GM23338 (cell line): ENCODE results near the gene XRN1. TPM values are rescaled to one million over a fixed set of nuclear protein-coding genes. Genes with fewer than 3 reads are reported as not detected.
A peak's percentile ranks its signal among the peaks of the same experiment; 100 is the strongest.

ENCODE experiments used
- ATAC-seq: fragments of 200-7000 bp; cut with Tn5 transposase; 3 replicates; pipeline ENCODE4 v1.9.1; 2020
- DNase-seq: peaks from one replicate; pipeline ENCODE4 v3.0.0-alpha.2; 2015; ENCODE audit warnings: low spot score
- H2AFZ ChIP-seq: fragments of 200-600 bp; sonication (generic); 2 replicates; pipeline ENCODE4 v1.8.0; 2016; ENCODE audit warnings: antibody characterized with exemption, mild to moderate bottlenecking, moderate library complexity
- H3F3A ChIP-seq: fragments of 200-600 bp; sonication (generic); replicated peaks from 2 replicates; pipeline ENCODE4 v1.8.0; 2017; ENCODE audit warnings: antibody characterized with exemption, mixed run types, low read depth
- H3K27ac ChIP-seq: fragments of 200-600 bp; sonication (generic); 2 replicates; pipeline ENCODE4 v1.6.1; 2016; ENCODE audit warnings: low read depth
- H3K27me3 ChIP-seq: fragments of 200-600 bp; sonication (generic); 2 replicates; pipeline ENCODE4 v1.8.0; 2016; ENCODE audit warnings: mild to moderate bottlenecking, mixed run types, moderate library complexity; ENCODE audit not compliant: insufficient read depth
- H3K36me3 ChIP-seq: fragments of 200-600 bp; sonication (generic); 2 replicates; pipeline ENCODE4 v1.8.0; 2016; ENCODE audit warnings: mild to moderate bottlenecking; ENCODE audit not compliant: insufficient read depth
- H3K4me1 ChIP-seq: fragments of 200-600 bp; sonication (generic); 2 replicates; pipeline ENCODE4 v1.8.0; 2016; ENCODE audit warnings: mild to moderate bottlenecking, moderate library complexity; ENCODE audit not compliant: insufficient read depth
- H3K4me2 ChIP-seq: fragments of 200-600 bp; sonication (generic); 2 replicates; pipeline ENCODE4 v1.7.1; 2017; ENCODE audit warnings: mixed run types
- H3K4me3 ChIP-seq: fragments of 200-600 bp; sonication (generic); 2 replicates; pipeline ENCODE4 v1.6.1; 2016; ENCODE audit warnings: mixed run types
- H3K79me2 ChIP-seq: fragments of 200-600 bp; sonication (generic); replicated peaks from 2 replicates; pipeline ENCODE4 v1.8.0; 2017; ENCODE audit warnings: mild to moderate bottlenecking; ENCODE audit not compliant: insufficient read depth
- H3K9me2 ChIP-seq: fragments of 200-600 bp; sonication (generic); 2 replicates; pipeline ENCODE4 v1.8.0; 2017; ENCODE audit not compliant: insufficient read depth
- H4K20me1 ChIP-seq: fragments of 200-600 bp; sonication (generic); replicated peaks from 2 replicates; pipeline ENCODE4 v1.8.0; 2017; ENCODE audit warnings: mild to moderate bottlenecking; ENCODE audit not compliant: insufficient read depth
- H3K27ac Mint-ChIP-seq: 2 replicates; pipeline ENCODE4 v1.8.0; 2020; ENCODE audit warnings: inconsistent platforms, mild to moderate bottlenecking, moderate library complexity, mixed read lengths
- H3K27me3 Mint-ChIP-seq: 3 replicates; pipeline ENCODE4 v1.8.0; 2022; ENCODE audit warnings: low read depth, mild to moderate bottlenecking, moderate library complexity, mixed read lengths, inconsistent platforms; ENCODE audit not compliant: insufficient read depth, poor library complexity
- H3K36me3 Mint-ChIP-seq: 3 replicates; pipeline ENCODE4 v1.8.0; 2021; ENCODE audit warnings: low read depth, mild to moderate bottlenecking, inconsistent platforms, moderate library complexity, mixed read lengths
- H3K4me1 Mint-ChIP-seq: 3 replicates; pipeline ENCODE4 v1.8.0; 2020; ENCODE audit warnings: mild to moderate bottlenecking, inconsistent platforms, mixed read lengths
- H3K4me3 Mint-ChIP-seq: 3 replicates; pipeline ENCODE4 v1.8.0; 2021; ENCODE audit warnings: moderate library complexity, mild to moderate bottlenecking, inconsistent platforms, mixed read lengths
- H3K9me3 Mint-ChIP-seq: 3 replicates; pipeline ENCODE4 v1.8.0; 2020; ENCODE audit warnings: moderate library complexity, mild to moderate bottlenecking, inconsistent platforms, mixed read lengths
- CREB1 ChIP-seq: fragments of 250-450 bp; sonication (Bioruptor Pico); IDR thresholded peaks from 2 replicates; pipeline ENCODE4 v1.5.0; 2020; ENCODE audit warnings: low read depth, mild to moderate bottlenecking, moderate library complexity
- EZH2phosphoT487 ChIP-seq: fragments of 200-600 bp; sonication (generic); IDR thresholded peaks from one replicate; pipeline ENCODE4 v1.8.1; 2018; ENCODE audit warnings: antibody characterized with exemption; ENCODE audit not compliant: unreplicated experiment
- NANOG ChIP-seq: IDR thresholded peaks from 2 replicates; pipeline ENCODE4 v1.6.1; 2016; ENCODE audit warnings: antibody characterized with exemption, borderline replicate concordance
- POLR2AphosphoS5 ChIP-seq: IDR thresholded peaks from 2 replicates; pipeline ENCODE4 v1.6.1; 2016; ENCODE audit warnings: antibody characterized with exemption, low read depth
- STAT1 ChIP-seq: IDR thresholded peaks from one replicate; pipeline ENCODE4 v1.6.1; 2016; ENCODE audit warnings: antibody characterized with exemption; ENCODE audit not compliant: unreplicated experiment
- ZNF114 ChIP-seq: fragments of 250-450 bp; sonication (Bioruptor Pico); IDR thresholded peaks from 2 replicates; pipeline ENCODE4 v1.5.0; 2020; ENCODE audit warnings: mild to moderate bottlenecking, moderate library complexity
- ZNF331 ChIP-seq: fragments of 250-450 bp; sonication (Bioruptor Pico); IDR thresholded peaks from 2 replicates; pipeline ENCODE4 v1.5.0; 2020; ENCODE audit warnings: low read depth, mild to moderate bottlenecking, moderate library complexity
- polyA plus RNA-seq: library from polyadenylated mRNA; unstranded; fragments of >200 nt; fragmentation: Nextera tagmentation; extraction: Ambion mirVana; gene quantifications from 2 replicates; pipeline ENCODE4 v1.2.1, GENCODE V29; 2016
- total RNA-seq: library from RNA; depleted of rRNA; stranded (reverse); fragments of >200 nt; shearing (Covaris generic); gene quantifications from 2 replicates; pipeline ENCODE4 v1.2.3, GENCODE V29; 2014
- TF ChIP-seq, protein P1 (sequence below), 2 experiments: fragments of 200-600 bp in 1 of 2; sonication (generic) in 1 of 2; conservative IDR thresholded peaks; 2 replicates each; pipeline versions ENCODE4 v1.5.1 to v1.6.1; 2016 to 2017; ENCODE audit warnings: antibody characterized with exemption in 2 of 2, low read depth in 2 of 2, mild to moderate bottlenecking in 2 of 2, moderate library complexity in 1 of 2
- TF ChIP-seq, protein P2 (sequence below): fragments of 250-450 bp; sonication (Bioruptor Pico); IDR thresholded peaks from 2 replicates; pipeline ENCODE4 v1.5.0; 2020; ENCODE audit warnings: mild to moderate bottlenecking, moderate library complexity
- TF ChIP-seq, protein P3 (sequence below): IDR thresholded peaks from one replicate; pipeline ENCODE4 v1.6.1; 2018; ENCODE audit warnings: antibody characterized with exemption; ENCODE audit not compliant: unreplicated experiment

XRN1 gene
- total and polyA plus RNA-seq, 2 experiments from 2014 or later = 10.9 to 16.6 TPM

DNA sequence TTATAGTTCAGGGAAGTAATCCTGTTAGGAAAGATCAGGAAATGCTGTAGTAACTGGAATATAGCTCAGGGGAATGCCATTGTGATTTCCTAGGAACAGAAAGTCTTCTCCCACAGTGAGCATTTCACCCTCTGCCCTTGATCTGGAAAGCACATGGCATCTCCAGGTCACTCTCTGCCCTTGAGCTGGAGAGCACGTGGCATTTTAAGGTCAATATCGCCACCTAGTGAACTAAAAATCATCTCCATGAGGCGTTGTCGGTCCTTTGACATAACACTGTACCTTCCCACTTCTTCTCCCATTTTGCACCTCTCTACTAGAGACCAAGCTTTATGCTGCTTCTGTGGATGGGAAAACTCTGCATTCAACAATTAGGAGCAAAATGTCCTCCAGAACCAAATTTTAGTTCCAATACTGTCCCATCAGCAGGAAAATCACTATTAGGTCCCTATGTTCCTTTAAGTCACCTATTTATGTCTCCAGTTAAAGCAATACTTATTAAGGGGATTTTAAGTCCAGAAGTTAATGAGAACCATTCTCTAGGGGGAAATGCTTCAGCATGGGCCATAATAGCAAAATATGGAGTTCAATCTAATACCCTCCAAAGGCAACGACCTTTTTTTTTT, 167.8 kb downstream of the XRN1 start (continued):
- TF ChIP-seq, protein P1, sequence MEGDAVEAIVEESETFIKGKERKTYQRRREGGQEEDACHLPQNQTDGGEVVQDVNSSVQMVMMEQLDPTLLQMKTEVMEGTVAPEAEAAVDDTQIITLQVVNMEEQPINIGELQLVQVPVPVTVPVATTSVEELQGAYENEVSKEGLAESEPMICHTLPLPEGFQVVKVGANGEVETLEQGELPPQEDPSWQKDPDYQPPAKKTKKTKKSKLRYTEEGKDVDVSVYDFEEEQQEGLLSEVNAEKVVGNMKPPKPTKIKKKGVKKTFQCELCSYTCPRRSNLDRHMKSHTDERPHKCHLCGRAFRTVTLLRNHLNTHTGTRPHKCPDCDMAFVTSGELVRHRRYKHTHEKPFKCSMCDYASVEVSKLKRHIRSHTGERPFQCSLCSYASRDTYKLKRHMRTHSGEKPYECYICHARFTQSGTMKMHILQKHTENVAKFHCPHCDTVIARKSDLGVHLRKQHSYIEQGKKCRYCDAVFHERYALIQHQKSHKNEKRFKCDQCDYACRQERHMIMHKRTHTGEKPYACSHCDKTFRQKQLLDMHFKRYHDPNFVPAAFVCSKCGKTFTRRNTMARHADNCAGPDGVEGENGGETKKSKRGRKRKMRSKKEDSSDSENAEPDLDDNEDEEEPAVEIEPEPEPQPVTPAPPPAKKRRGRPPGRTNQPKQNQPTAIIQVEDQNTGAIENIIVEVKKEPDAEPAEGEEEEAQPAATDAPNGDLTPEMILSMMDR (conservative IDR thresholded peaks at IDR 0.05; ENCODE audit: low read depth in 2 of 2) = peak; percentile 72 to 94
- TF ChIP-seq CREB1 (CRISPR knock-in tag) (no peak), ZNF331 (CRISPR knock-in tag) (no peak), POLR2AphosphoS5 (no peak)

DNA sequence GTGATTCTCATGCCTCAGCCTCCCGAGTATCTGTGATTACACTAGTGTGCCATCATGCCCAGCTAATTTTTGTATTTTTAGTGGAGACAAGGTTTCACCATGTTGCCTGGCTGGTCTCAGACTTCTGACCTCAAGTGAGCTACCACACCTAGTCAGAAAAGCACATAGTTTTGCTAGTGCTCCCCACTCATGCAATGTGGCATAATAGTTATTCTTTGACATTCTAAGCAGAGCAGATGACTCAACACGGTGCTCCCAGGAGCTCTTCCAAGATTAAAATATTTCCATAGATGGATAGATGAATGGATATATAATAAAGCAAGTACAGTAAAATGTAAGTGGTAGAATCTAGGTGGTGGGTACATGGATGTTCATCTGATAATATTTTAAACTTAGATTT, 169.4 kb downstream of the XRN1 start:
- ATAC-seq = no peak
- no peak overlapping the region for H3K27ac ChIP-seq
- H3K27me3 ChIP-seq = peaks cover 4% of the 10 kb centered on the region; the same call in 1 of the 2 replicates
- H3K4me3 Mint-ChIP-seq = no peak overlapping the region
- peaks cover 16% of the 10 kb centered on the region; the same call in 2 of the 3 replicates for H3K36me3 Mint-ChIP-seq
- no peaks in the 10 kb centered on the region for H4K20me1 ChIP-seq
- 0 out of 2 replicates have a peak, but pooled peaks cover 2% of the 10 kb centered on the region for H3K9me2 ChIP-seq
- no peaks in the 10 kb centered on the region for H3K4me1 ChIP-seq
- H3K36me3 ChIP-seq = no peaks in the 10 kb centered on the region
- H3F3A ChIP-seq = no peaks in the 10 kb centered on the region
- no peak overlapping the region for H2AFZ ChIP-seq
- H3K27me3 Mint-ChIP-seq = peaks cover 7% of the 10 kb centered on the region
- H3K4me1 Mint-ChIP-seq = no peaks in the 10 kb centered on the region
- no peaks in the 10 kb centered on the region for H3K79me2 ChIP-seq
- H3K4me2 ChIP-seq = no peak overlapping the region
- H3K27ac Mint-ChIP-seq = no peak overlapping the region
- peaks cover 13% of the 10 kb centered on the region for H3K9me3 Mint-ChIP-seq
- DNase-seq = no peak
- H3K4me3 ChIP-seq = no peak overlapping the region
- TF ChIP-seq, protein P2, sequence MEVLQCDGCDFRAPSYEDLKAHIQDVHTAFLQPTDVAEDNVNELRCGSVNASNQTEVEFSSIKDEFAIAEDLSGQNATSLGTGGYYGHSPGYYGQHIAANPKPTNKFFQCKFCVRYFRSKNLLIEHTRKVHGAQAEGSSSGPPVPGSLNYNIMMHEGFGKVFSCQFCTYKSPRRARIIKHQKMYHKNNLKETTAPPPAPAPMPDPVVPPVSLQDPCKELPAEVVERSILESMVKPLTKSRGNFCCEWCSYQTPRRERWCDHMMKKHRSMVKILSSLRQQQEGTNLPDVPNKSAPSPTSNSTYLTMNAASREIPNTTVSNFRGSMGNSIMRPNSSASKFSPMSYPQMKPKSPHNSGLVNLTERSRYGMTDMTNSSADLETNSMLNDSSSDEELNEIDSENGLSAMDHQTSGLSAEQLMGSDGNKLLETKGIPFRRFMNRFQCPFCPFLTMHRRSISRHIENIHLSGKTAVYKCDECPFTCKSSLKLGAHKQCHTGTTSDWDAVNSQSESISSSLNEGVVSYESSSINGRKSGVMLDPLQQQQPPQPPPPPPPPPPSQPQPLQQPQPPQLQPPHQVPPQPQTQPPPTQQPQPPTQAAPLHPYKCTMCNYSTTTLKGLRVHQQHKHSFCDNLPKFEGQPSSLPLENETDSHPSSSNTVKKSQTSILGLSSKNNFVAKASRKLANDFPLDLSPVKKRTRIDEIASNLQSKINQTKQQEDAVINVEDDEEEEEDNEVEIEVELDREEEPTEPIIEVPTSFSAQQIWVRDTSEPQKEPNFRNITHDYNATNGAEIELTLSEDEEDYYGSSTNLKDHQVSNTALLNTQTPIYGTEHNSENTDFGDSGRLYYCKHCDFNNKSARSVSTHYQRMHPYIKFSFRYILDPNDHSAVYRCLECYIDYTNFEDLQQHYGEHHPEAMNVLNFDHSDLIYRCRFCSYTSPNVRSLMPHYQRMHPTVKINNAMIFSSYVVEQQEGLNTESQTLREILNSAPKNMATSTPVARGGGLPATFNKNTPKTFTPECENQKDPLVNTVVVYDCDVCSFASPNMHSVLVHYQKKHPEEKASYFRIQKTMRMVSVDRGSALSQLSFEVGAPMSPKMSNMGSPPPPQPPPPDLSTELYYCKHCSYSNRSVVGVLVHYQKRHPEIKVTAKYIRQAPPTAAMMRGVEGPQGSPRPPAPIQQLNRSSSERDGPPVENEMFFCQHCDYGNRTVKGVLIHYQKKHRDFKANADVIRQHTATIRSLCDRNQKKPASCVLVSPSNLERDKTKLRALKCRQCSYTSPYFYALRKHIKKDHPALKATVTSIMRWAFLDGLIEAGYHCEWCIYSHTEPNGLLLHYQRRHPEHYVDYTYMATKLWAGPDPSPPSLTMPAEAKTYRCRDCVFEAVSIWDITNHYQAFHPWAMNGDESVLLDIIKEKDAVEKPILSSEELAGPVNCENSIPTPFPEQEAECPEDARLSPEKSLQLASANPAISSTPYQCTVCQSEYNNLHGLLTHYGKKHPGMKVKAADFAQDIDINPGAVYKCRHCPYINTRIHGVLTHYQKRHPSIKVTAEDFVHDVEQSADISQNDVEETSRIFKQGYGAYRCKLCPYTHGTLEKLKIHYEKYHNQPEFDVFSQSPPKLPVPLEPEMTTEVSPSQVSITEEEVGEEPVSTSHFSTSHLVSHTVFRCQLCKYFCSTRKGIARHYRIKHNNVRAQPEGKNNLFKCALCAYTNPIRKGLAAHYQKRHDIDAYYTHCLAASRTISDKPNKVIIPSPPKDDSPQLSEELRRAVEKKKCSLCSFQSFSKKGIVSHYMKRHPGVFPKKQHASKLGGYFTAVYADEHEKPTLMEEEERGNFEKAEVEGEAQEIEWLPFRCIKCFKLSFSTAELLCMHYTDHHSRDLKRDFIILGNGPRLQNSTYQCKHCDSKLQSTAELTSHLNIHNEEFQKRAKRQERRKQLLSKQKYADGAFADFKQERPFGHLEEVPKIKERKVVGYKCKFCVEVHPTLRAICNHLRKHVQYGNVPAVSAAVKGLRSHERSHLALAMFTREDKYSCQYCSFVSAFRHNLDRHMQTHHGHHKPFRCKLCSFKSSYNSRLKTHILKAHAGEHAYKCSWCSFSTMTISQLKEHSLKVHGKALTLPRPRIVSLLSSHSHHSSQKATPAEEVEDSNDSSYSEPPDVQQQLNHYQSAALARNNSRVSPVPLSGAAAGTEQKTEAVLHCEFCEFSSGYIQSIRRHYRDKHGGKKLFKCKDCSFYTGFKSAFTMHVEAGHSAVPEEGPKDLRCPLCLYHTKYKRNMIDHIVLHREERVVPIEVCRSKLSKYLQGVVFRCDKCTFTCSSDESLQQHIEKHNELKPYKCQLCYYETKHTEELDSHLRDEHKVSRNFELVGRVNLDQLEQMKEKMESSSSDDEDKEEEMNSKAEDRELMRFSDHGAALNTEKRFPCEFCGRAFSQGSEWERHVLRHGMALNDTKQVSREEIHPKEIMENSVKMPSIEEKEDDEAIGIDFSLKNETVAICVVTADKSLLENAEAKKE (CRISPR knock-in tag) = no peak
- no peak for TF ChIP-seq CREB1 (CRISPR knock-in tag)
- no peak for TF ChIP-seq STAT1
- TF ChIP-seq EZH2phosphoT487 = no peak
- no peak for TF ChIP-seq ZNF114 (CRISPR knock-in tag)
- TF ChIP-seq, protein P1 (conservative IDR thresholded peaks at IDR 0.05; ENCODE audit: low read depth in 2 of 2) = no peak
- TF ChIP-seq POLR2AphosphoS5 = no peak
- no peak for TF ChIP-seq NANOG
- TF ChIP-seq ZNF331 (CRISPR knock-in tag) = no peak
- TF ChIP-seq, protein P3, sequence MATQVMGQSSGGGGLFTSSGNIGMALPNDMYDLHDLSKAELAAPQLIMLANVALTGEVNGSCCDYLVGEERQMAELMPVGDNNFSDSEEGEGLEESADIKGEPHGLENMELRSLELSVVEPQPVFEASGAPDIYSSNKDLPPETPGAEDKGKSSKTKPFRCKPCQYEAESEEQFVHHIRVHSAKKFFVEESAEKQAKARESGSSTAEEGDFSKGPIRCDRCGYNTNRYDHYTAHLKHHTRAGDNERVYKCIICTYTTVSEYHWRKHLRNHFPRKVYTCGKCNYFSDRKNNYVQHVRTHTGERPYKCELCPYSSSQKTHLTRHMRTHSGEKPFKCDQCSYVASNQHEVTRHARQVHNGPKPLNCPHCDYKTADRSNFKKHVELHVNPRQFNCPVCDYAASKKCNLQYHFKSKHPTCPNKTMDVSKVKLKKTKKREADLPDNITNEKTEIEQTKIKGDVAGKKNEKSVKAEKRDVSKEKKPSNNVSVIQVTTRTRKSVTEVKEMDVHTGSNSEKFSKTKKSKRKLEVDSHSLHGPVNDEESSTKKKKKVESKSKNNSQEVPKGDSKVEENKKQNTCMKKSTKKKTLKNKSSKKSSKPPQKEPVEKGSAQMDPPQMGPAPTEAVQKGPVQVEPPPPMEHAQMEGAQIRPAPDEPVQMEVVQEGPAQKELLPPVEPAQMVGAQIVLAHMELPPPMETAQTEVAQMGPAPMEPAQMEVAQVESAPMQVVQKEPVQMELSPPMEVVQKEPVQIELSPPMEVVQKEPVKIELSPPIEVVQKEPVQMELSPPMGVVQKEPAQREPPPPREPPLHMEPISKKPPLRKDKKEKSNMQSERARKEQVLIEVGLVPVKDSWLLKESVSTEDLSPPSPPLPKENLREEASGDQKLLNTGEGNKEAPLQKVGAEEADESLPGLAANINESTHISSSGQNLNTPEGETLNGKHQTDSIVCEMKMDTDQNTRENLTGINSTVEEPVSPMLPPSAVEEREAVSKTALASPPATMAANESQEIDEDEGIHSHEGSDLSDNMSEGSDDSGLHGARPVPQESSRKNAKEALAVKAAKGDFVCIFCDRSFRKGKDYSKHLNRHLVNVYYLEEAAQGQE = no peak
